Smooth muscle cell (in vitro differentiated cells): ENCODE measurements around the gene CEACAM4. TPM values are rescaled to one million over a fixed set of nuclear protein-coding genes. Genes with fewer than 3 reads are reported as not detected.
"Not testable (repeated sequence)": the region's sequence is repeated elsewhere in the genome, so short reads cannot be mapped to it uniquely, and the experiment has no call there.

Source experiments
- DNase-seq: peaks from one replicate; lab custom pipeline; 2025; ENCODE audit not compliant: unreplicated experiment; lab: John Stamatoyannopoulos, UW
- H2AFZ ChIP-seq: fragments of 200-600 bp; sonication (generic); 2 replicates; pipeline ENCODE4 v1.6.0; 2016; ENCODE audit warnings: antibody characterized with exemption, low read depth, mild to moderate bottlenecking
- H3F3A ChIP-seq: fragments of 200-600 bp; sonication (generic); 2 replicates; pipeline ENCODE4 v1.6.0; 2017; ENCODE audit warnings: antibody characterized with exemption, low read depth
- H3K27ac ChIP-seq: fragments of 200-600 bp; sonication (generic); 2 replicates; pipeline ENCODE4 v1.5.1; 2016; ENCODE audit warnings: low read depth, mild to moderate bottlenecking
- H3K27me3 ChIP-seq: fragments of 200-600 bp; sonication (generic); 2 replicates; pipeline ENCODE4 v1.6.1; 2016; ENCODE audit warnings: low read depth, mild to moderate bottlenecking
- H3K36me3 ChIP-seq: fragments of 200-600 bp; sonication (generic); 2 replicates; pipeline ENCODE4 v1.5.1; 2016; ENCODE audit warnings: low read depth
- H3K4me1 ChIP-seq: fragments of 200-600 bp; sonication (generic); 2 replicates; pipeline ENCODE4 v1.5.1; 2016; ENCODE audit warnings: low read depth
- H3K4me2 ChIP-seq: fragments of 200-600 bp; sonication (generic); 2 replicates; pipeline ENCODE4 v1.6.0; 2016; ENCODE audit warnings: mild to moderate bottlenecking
- H3K4me3 ChIP-seq: fragments of 200-600 bp; sonication (generic); 2 replicates; pipeline ENCODE4 v1.5.1; 2016; ENCODE audit warnings: mild to moderate bottlenecking
- H3K79me2 ChIP-seq: fragments of 200-600 bp; sonication (generic); 2 replicates; pipeline ENCODE4 v1.6.0; 2016; ENCODE audit warnings: low read depth, mild to moderate bottlenecking
- H3K9ac ChIP-seq: fragments of 200-600 bp; sonication (generic); 2 replicates; pipeline ENCODE4 v1.6.0; 2016; ENCODE audit warnings: low read depth
- H3K9me3 ChIP-seq: fragments of 200-600 bp; sonication (generic); replicated peaks from 2 replicates; pipeline ENCODE4 v1.5.1; 2016; ENCODE audit warnings: low read depth
- H4K20me1 ChIP-seq: fragments of 200-600 bp; sonication (generic); 2 replicates; pipeline ENCODE4 v1.6.0; 2016; ENCODE audit warnings: low read depth
- WGBS: methylation state at CpG from one replicate; pipeline ENCODE4 v1.1.7; 2016; ENCODE audit warnings: low lambda C conversion rate; 5-methylcytosine and 5-hydroxymethylcytosine counted together
- polyA plus RNA-seq: library from polyadenylated mRNA; unstranded; fragments of >200 nt; fragmentation: Nextera tagmentation; extraction: Ambion mirVana; gene quantifications from 2 replicates; pipeline ENCODE4 v1.2.1, GENCODE V29; 2016
- total RNA-seq: library from RNA; depleted of rRNA; stranded (reverse); fragments of >200 nt; gene quantifications from 2 replicates; pipeline ENCODE4 v1.2.3, GENCODE V29; 2014
- TF ChIP-seq, protein P1 (sequence below): fragments of 200-600 bp; sonication (generic); IDR thresholded peaks from 2 replicates; pipeline ENCODE4 v1.5.1; 2017; ENCODE audit warnings: borderline replicate concordance, mild to moderate bottlenecking, antibody characterized with exemption; ENCODE audit not compliant: insufficient read depth, poor library complexity, severe bottlenecking

CEACAM4 gene
- total and polyA plus RNA-seq, 2 experiments from 2014 or later, result not detected

DNA sequence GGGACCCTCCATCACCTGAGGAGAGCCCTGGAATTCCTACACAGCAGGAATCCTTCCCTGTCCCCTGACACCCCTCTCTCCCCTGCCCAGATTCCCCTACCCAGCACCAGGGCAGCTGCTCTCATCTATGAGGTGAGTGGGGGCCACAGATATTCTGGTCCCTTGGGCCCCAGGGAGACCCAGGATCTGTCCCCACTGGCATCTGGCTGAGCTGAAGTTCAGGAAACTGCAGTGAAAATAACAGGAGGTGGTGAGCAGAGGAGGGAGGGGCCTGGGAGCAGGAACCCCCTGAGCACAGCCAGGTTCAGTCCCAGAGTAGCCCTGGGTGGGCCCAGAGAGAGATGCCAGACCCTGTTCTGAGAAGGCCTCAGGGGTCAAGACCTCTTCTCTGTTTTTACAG lies 40.8 kb downstream of the CEACAM4 start:
- H3F3A ChIP-seq, result no peaks in the 10 kb centered on the region
- H3K4me3 ChIP-seq, result no peak overlapping the region
- H3K9me3 ChIP-seq, result no peaks in the 10 kb centered on the region
- H2AFZ ChIP-seq, result no peak overlapping the region
- no peaks in the 10 kb centered on the region for H3K79me2 ChIP-seq
- H3K36me3 ChIP-seq, result no peaks in the 10 kb centered on the region
- no peak overlapping the region for H3K27ac ChIP-seq
- no peak for DNase-seq
- TF ChIP-seq, protein P1, sequence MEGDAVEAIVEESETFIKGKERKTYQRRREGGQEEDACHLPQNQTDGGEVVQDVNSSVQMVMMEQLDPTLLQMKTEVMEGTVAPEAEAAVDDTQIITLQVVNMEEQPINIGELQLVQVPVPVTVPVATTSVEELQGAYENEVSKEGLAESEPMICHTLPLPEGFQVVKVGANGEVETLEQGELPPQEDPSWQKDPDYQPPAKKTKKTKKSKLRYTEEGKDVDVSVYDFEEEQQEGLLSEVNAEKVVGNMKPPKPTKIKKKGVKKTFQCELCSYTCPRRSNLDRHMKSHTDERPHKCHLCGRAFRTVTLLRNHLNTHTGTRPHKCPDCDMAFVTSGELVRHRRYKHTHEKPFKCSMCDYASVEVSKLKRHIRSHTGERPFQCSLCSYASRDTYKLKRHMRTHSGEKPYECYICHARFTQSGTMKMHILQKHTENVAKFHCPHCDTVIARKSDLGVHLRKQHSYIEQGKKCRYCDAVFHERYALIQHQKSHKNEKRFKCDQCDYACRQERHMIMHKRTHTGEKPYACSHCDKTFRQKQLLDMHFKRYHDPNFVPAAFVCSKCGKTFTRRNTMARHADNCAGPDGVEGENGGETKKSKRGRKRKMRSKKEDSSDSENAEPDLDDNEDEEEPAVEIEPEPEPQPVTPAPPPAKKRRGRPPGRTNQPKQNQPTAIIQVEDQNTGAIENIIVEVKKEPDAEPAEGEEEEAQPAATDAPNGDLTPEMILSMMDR, result no peak
- no peaks in the 10 kb centered on the region for H3K27me3 ChIP-seq
- no peak overlapping the region for H3K4me2 ChIP-seq
- H3K4me1 ChIP-seq, result no peaks in the 10 kb centered on the region
- no peaks in the 10 kb centered on the region for H4K20me1 ChIP-seq
- no peak overlapping the region for H3K9ac ChIP-seq

DNA sequence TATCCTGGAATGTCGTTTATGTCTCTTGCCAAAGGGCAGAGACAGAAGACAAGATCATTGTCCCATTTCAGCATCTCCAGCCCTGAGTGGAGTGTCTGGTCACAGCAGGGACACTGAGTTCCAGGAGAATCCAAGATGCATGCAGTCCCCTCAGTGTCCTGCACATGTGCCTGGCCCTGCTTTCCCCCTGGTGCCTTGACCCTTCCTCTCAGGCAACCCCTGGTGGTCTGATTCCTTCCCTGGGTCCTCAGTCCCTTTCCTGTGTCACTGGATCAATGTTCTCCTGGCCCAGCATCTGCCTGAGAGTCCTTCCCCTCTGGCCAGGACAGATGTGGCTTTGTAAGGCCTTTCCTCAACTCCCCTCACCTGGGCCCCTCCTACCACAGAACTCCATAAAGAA lies 41.9 kb downstream of the CEACAM4 start:
- WGBS, result 83% methylated on average over 1 of the region's 1 CpG
- Histone ChIP-seq H3K4me2 (no peak overlapping the region), H3K4me3 (no peak overlapping the region), H3K4me1 (no peaks in the 10 kb centered on the region), H2AFZ (no peak overlapping the region), H3F3A (no peaks in the 10 kb centered on the region), H3K27me3 (no peaks in the 10 kb centered on the region), H3K79me2 (no peaks in the 10 kb centered on the region), H3K36me3 (no peaks in the 10 kb centered on the region), H3K27ac (no peak overlapping the region), H3K9me3 (no peaks in the 10 kb centered on the region), H3K9ac (no peak overlapping the region), H4K20me1 (no peaks in the 10 kb centered on the region)
- TF ChIP-seq, protein P1, result no peak
- no peak for DNase-seq

DNA sequence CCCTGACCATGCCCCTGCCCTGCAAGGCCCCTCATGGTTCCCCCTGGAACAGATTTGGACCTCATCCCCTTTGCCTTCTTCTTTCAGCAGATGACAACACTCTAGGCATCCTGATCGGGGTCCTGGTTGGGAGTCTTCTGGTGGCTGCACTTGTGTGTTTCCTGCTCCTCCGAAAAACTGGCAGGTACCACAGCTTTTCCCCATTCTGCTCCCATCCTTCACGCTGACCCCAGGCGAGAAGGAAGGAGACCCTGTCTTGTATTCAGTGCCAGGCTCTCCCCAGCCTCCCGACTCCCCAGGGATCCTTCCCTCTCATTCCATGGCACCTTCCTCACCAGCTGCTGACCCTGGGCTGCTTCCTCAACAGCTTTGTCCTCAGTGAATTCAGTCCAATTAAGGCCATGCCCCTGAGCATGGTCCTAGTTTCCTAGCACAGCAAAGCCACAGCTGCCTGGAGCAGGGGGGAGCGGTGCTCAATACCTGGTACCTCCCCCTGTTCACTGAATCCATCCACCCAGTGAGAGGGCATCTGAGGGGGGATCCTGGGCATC lies 42.5 kb downstream of the CEACAM4 start:
- Histone ChIP-seq H3K4me3 (no peak overlapping the region), H3K27me3 (no peaks in the 10 kb centered on the region), H3K4me2 (no peak overlapping the region), H2AFZ (no peak overlapping the region), H3K79me2 (no peaks in the 10 kb centered on the region), H3K9ac (no peak overlapping the region), H3K9me3 (no peaks in the 10 kb centered on the region), H4K20me1 (no peaks in the 10 kb centered on the region), H3K4me1 (no peaks in the 10 kb centered on the region), H3F3A (no peaks in the 10 kb centered on the region), H3K36me3 (no peaks in the 10 kb centered on the region), H3K27ac (no peak overlapping the region)
- TF ChIP-seq, protein P1, result no peak
- 57% methylated on average over 6 of the region's 6 CpGs for WGBS
- no peak for DNase-seq

DNA sequence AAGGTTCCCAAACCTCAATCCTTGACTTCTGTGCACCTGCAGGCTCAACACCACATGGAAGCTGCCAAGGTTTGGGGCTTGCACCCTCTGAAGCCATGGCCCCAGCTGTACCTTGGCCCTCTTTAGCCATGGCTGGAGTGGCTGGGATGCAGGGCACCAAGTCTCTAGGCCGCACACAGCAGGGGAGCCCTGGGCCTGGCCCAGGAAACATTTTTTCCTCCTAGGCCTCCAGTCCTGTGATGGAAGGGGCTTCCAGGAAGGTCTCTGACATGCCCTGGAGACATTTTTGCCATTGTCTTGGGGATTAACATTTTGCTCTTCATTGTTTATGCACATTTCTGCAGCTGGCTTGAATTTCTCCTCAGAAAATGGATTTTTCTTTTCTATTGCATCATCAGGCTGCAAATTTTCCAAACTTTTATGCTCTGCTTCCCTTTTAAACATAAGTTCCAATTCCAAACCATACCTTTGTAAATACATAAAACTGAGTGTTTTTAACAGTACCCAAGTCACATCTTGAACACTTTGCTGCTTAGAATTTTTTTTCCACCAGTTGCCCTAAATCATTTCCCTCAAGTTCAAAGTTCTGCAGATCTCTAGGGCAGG lies 44.2 kb downstream of the CEACAM4 start:
- H3K9me3 ChIP-seq, DNase-seq, H2AFZ ChIP-seq, H3K79me2 ChIP-seq, H3K4me3 ChIP-seq, H4K20me1 ChIP-seq, H3K27me3 ChIP-seq, H3K27ac ChIP-seq, H3K4me1 ChIP-seq, H3K36me3 ChIP-seq, H3K9ac ChIP-seq, H3K4me2 ChIP-seq, H3F3A ChIP-seq: not testable (repeated sequence)
- 84% methylated on average over 1 of the region's 1 CpG for WGBS

DNA sequence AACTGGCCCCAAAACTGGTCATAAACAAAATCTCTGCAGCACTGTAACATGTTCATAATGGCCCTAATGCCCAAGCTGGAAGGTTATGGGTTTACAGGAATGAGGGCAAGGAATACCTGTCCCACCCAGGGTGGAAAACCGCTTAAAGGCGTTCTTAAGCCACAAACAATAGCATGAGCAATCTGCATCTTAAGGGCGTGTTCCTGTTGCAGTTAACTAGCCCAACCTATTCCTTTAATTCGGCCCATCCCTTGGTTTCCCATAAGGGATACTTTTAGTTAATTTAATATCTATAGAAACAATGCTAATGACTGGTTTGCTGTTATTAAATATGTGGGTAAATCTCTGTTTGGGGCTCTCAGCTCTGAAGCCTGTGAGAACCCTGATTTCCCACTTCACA lies 45.8 kb downstream of the CEACAM4 start:
- H3F3A ChIP-seq, H3K79me2 ChIP-seq: not testable (repeated sequence)

More for the DNA sequence above, 45.8 kb downstream of the CEACAM4 start:
- not testable (repeated sequence) for H3K9me3 ChIP-seq, H3K4me1 ChIP-seq, H3K4me2 ChIP-seq, H2AFZ ChIP-seq, H4K20me1 ChIP-seq, H3K27ac ChIP-seq, DNase-seq, H3K36me3 ChIP-seq, H3K9ac ChIP-seq, H3K4me3 ChIP-seq, H3K27me3 ChIP-seq
- 54% methylated on average over 4 of the region's 4 CpGs for WGBS
